GM12878 (cell line): ENCODE results near the gene PEX6.

Source experiments
- EGR1 ChIP-seq, 2 experiments: IDR thresholded peaks; 1 replicate in 1 of 2; 2 replicates in 1 of 2; pipeline ENCODE4 v1.6.1; 2011 to 2012; ENCODE audit warnings: low read depth in 2 of 2, low read length in 2 of 2, borderline replicate concordance in 1 of 2, mild to moderate bottlenecking in 1 of 2, moderate library complexity in 1 of 2
- EZH2 ChIP-seq: IDR thresholded peaks from 2 replicates; pipeline ENCODE4 v1.6.1; 2012; ENCODE audit warnings: low read depth, mild to moderate bottlenecking, control low read depth, inconsistent platforms, low read length, borderline replicate concordance; ENCODE audit not compliant: control insufficient read depth
- POLR2AphosphoS2 ChIP-seq: IDR thresholded peaks from 2 replicates; pipeline ENCODE4 v1.6.1; 2011; ENCODE audit warnings: low read depth, mild to moderate bottlenecking, low read length, improper control_type of control experiment, moderate library complexity

DNA sequence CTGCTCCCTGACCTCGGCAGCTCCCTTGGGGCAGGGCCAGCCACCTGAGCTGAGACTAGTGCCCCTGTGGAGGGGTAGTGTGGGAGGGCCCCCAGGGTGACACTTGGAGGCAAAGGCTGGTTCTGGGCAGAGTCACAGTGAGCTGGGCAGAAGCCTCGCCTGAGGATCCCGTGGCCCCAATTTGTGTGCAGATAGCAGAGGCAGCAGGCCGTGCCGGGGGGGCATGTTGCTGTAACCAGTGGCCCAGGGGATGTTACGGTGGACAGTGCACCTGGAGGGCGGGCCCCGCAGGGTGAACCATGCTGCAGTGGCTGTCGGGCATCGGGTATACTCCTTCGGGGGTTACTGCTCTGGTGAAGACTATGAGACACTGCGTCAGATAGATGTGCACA lies 38.0 kb upstream of the PEX6 start:
- TF ChIP-seq POLR2AphosphoS2 (no peak), EZH2 (no peak), EGR1 (IDR thresholded peaks at IDR 0.05; ENCODE audit: borderline replicate concordance in 1 of 2, low read depth in 2 of 2, low read length in 2 of 2) (no peak)
